GM12875 (cell line): ENCODE measurements around the gene NAA10.
A peak's percentile ranks its signal among the peaks of the same experiment; 100 is the strongest.

Source experiments
- H3K4me3 ChIP-seq: one replicate; pipeline ENCODE4 v1.5.1; 2011; ENCODE audit warnings: low read depth, low read length, control low read depth
- CTCF ChIP-seq: IDR thresholded peaks from 2 replicates; pipeline ENCODE4 v1.5.1; 2011; ENCODE audit warnings: low read depth, mild to moderate bottlenecking, control low read depth, inconsistent platforms, low read length, moderate library complexity, borderline replicate concordance; ENCODE audit not compliant: insufficient read depth

Gene NAA10

GRCh38 chrX:153931748-153932147, 3.1 kb downstream of the NAA10 start:
- no peak overlapping the region for H3K4me3 ChIP-seq
- no peak for TF ChIP-seq CTCF

GRCh38 chrX:153931151-153931550, 3.7 kb downstream of the NAA10 start:
- H3K4me3 ChIP-seq = no peak overlapping the region
- no peak for TF ChIP-seq CTCF

- H3K4me3 ChIP-seq = no peak overlapping the region
- TF ChIP-seq CTCF = no peak
Observed at GRCh38 chrX:153930011-153930910, 4.6 kb downstream of the NAA10 start.

DNA sequence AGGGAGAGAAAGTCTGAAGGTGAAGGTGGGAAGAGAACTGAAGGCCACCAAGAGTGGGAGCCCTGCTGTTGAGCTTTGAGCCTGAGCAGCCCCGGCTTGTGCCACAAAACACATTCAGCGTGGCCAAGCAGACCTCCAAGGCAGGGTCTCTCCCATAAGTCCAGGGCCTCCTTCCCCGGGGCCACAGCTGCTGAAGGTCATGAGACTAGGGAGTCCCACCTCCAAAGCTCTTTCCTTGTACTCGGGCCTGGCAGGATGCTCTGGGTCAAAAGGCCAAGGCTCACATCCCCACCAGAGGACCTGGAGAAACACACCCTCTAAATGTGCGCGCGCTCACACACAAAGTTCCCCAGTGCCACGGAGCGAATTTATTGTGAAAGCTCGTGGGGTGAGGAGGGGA, 5.3 kb downstream of the NAA10 start:
- no peak for TF ChIP-seq CTCF
- H3K4me3 ChIP-seq = no peak overlapping the region

DNA sequence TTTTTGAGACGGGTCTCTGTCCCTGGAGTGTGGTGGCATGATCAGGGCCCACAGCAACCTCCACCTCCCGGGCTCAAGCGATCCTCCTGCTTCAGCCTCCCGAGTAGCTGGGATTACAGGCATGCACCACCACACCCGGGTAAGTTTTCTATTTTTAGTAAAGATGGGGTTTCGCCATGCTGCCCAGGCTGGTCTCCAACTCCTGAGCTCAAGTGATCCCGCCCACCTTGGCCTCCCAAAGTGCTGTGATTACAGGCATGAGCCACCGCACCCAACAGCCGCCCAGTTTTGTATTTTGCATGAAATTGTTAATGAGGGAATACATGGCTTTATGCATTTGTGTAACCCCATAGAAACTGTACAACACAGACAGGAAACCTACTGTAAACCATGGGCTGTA, 6.0 kb downstream of the NAA10 start:
- H3K4me3 ChIP-seq = peak overlapping the region; percentile 32
- TF ChIP-seq CTCF = no peak

DNA sequence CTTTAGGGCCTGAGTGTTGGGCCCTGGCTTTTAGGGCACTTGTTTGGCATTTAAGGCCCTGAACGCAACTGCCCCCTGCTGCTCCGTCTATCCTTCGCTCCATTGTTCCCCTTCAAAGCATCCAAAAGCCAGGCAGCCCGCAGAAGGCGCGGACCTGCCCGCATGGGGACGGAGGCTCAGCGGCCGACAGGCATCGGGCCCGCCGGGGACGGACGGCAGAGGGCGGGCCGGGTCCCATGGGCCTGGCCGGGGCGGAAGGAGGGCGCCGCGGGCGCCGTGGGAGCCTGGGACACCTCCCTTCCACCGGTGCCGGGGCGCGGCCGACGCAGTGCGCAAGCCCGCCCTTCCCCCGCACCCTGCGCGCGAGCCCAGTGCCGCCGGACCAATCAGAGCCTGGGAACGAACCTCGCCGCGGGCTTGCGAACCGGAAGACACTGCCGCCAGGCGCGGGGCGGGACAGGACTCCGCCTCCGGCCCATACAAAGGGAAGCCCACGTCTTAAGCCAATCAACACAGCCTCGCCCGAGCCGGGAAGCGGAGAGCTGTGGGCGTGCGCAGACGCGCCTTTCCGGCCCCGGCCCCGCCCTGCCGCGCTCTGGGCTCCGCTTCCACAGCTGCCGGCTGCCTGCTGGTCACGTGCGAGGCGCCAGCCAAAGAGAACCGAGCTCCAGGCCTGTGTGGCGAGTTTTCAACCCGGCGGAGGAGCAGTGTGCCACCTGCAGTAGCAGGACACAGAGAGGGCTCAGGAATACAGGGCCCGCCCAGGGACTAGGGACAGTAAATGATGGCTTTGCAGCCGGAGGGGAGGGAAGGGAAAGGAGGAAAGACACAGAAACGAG, 6.7 kb downstream of the NAA10 start:
- TF ChIP-seq CTCF = no peak
- H3K4me3 ChIP-seq = peak overlapping the region; percentile 76
